ENCODE data around the gene IRAK2.

The IRAK2 gene

DNA sequence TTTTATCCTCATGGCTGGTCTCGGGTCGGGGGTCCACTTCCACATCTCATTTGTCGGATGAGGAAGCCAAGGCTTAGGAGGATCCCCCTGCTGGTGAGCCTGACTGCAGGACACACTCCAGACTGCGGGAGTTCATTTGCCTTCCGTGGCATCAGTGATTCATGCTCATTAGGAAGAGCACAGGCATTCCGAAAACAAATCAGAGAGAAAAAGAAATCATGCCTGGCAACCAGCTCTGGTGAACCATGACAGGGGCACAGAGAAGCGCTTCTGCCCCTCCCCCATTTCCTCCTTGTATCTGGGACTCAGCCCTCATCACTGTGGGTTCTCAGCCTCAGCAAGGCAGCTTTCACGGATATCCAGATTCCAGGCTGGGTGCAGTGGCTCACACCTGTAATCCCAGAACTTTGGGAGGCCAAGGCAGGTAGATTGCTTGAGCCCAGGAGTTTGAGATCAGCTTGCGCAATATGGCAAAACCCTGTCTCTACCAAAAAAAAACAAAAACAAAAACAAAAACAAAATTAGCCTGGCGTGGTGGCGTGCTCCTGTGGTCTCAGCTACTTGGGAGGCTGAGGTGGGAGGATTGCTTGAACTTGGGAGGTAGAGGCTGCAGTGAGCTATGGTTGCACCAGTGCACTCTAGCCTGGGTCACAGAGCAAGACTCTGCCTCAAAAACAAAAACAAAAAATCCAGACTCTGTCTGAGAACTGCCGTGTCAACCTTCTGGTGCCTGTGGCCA lies 28.4 kb downstream of the IRAK2 start:
- no peak overlapping the region for H3K9ac ChIP-seq (ENCODE audit: low read length)
- H3K4me1 ChIP-seq (ENCODE audit: control insufficient read depth, insufficient read depth, low read length) = peaks cover 6% of the 10 kb centered on the region; the same call in 1 of the 2 replicates
- H3K9me3 ChIP-seq (ENCODE audit: control insufficient read depth, insufficient read depth, low read depth, low read length) = no peaks in the 10 kb centered on the region
- H3K36me3 ChIP-seq (ENCODE audit: control insufficient read depth, insufficient read depth, low read length) = no peaks in the 10 kb centered on the region
- H3K4me3 ChIP-seq (ENCODE audit: low read depth, low read length) = no peak overlapping the region
- H3K27ac ChIP-seq (ENCODE audit: low read depth, low read length) = no peak overlapping the region
- H3K27me3 ChIP-seq (ENCODE audit: control insufficient read depth, insufficient read depth, low read length) = no peaks in the 10 kb centered on the region

DNA sequence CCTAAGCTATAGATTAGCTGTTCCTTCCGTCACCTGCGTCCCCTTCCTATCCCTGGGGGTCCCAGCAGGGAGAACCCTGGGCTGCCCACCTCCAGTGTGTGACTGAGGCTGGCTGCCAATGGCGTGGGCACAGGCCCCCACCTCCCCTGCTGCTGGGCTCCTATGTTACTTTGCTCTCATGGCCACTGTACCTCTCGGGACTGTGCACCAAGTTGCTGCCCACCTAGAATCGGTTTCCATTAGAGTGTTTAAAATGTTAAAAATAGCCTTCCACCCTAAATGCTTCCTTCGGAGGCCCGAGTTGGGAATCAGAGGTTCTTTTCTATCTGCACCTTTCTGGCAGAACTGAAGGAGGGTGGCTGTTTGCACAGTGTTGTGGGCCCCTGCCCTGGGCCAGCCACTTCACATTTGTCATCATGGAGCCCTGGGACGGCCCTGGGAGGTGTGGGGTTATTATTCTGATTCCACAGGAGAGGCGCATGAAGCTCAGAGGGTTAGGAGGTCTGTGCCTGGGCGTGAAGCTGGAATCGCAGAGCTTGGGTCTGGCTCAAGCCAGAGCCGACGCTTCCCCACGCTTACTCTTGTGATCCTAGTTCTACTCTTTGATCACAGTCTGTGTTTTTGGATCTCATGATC lies 29.1 kb downstream of the IRAK2 start:
- Histone ChIP-seq H3K27ac (ENCODE audit: low read depth, low read length) (peak overlapping the region; percentile 28; the same call in 1 of the 2 replicates), H3K4me1 (ENCODE audit: control insufficient read depth, insufficient read depth, low read length) (peaks cover 6% of the 10 kb centered on the region; the same call in 1 of the 2 replicates), H3K4me3 (ENCODE audit: low read depth, low read length) (no peak overlapping the region), H3K9ac (ENCODE audit: low read length) (no peak overlapping the region), H3K36me3 (ENCODE audit: control insufficient read depth, insufficient read depth, low read length) (no peaks in the 10 kb centered on the region), H3K9me3 (ENCODE audit: control insufficient read depth, insufficient read depth, low read depth, low read length) (no peaks in the 10 kb centered on the region), H3K27me3 (ENCODE audit: control insufficient read depth, insufficient read depth, low read length) (no peaks in the 10 kb centered on the region)

DNA sequence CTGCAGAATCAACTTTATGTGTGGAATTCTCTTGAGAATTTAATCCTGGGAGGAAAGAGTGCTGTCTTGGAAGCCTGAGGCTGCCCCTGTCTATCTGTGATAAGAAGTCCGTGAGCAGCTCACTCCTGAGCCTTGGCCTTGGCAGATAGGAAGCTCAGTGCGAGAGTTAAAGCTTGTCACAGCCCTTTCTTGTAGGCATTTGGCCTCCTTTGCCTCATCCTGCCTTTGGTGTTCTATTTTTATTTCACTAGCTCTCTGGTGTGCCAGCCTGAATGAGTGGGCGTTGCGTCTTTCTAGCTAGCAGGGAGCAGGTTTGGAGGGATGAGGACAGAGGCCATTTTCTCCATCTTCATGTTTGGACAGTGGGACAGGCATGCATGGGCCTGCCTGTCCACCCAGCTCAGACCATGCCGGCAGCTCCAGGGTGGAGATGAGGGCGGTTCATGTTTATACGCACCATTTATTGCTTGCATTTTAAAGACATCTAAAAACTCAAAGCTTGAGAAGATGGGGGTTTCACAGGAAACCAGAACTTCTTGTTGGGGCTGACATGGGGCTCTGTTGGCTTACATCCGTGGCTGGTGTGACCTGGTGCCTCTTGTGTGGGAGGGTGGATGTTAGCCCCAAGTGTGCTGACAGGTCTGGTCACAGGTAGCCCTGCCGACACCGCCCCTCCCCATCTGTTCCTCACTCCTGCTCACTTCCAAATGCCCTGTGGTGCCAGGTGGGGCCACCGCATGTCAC lies 29.8 kb downstream of the IRAK2 start:
- Histone ChIP-seq H3K9ac (ENCODE audit: low read length) (no peak overlapping the region), H3K4me1 (ENCODE audit: control insufficient read depth, insufficient read depth, low read length) (peaks cover 12% of the 10 kb centered on the region; the same call in 1 of the 2 replicates), H3K9me3 (ENCODE audit: control insufficient read depth, insufficient read depth, low read depth, low read length) (no peaks in the 10 kb centered on the region)

DNA sequence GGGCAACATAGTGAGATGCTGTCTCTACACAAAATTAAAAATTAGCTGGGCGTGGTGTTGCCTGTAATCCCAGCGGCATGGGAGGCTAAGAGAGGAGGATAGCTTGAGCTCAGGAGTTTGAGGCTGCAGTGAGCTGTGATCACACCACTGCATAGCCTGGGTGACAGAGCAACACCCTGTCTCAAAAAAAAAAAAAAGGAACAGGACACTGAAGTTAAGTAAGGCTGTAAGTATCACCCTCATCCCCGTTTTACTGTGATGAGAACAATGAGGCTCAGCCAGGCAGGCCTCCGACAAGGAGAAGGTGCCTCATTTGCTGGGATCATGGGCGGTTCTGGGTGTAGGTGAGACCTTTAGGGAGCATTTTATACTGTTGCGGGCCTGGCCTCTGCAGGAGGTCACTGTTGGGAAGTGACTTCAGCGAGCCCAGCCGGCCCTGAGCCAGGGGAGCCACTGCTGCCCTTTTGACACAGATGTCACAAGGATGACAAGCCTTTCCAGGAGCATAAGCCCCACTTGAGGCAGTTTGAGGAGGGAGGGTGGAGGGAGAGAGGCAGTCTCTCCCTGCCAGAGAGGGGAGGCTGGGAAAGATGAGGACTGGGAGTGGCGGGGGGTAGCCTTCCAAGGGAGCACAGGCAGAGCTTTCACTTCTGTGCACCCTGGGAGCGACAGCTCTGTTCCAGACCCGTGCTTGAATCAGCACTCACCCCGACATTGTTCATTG lies 30.8 kb downstream of the IRAK2 start:
- no peaks in the 10 kb centered on the region for H3K27me3 ChIP-seq (ENCODE audit: control insufficient read depth, insufficient read depth, low read length)
- peaks cover 12% of the 10 kb centered on the region; the same call in 1 of the 2 replicates for H3K4me1 ChIP-seq (ENCODE audit: control insufficient read depth, insufficient read depth, low read length)
- H3K36me3 ChIP-seq (ENCODE audit: control insufficient read depth, insufficient read depth, low read length) = no peaks in the 10 kb centered on the region
- no peak overlapping the region for H3K4me3 ChIP-seq (ENCODE audit: low read depth, low read length)
- H3K27ac ChIP-seq (ENCODE audit: low read depth, low read length) = no peak overlapping the region
- H3K9ac ChIP-seq (ENCODE audit: low read length) = no peak overlapping the region
- H3K9me3 ChIP-seq (ENCODE audit: control insufficient read depth, insufficient read depth, low read depth, low read length) = no peaks in the 10 kb centered on the region

More for the DNA sequence above, 29.8 kb downstream of the IRAK2 start:
- Histone ChIP-seq H3K27me3 (ENCODE audit: control insufficient read depth, insufficient read depth, low read length) (no peaks in the 10 kb centered on the region), H3K27ac (ENCODE audit: low read depth, low read length) (peak overlapping the region; percentile 28; the same call in 1 of the 2 replicates), H3K4me3 (ENCODE audit: low read depth, low read length) (no peak overlapping the region), H3K36me3 (ENCODE audit: control insufficient read depth, insufficient read depth, low read length) (no peaks in the 10 kb centered on the region)

DNA sequence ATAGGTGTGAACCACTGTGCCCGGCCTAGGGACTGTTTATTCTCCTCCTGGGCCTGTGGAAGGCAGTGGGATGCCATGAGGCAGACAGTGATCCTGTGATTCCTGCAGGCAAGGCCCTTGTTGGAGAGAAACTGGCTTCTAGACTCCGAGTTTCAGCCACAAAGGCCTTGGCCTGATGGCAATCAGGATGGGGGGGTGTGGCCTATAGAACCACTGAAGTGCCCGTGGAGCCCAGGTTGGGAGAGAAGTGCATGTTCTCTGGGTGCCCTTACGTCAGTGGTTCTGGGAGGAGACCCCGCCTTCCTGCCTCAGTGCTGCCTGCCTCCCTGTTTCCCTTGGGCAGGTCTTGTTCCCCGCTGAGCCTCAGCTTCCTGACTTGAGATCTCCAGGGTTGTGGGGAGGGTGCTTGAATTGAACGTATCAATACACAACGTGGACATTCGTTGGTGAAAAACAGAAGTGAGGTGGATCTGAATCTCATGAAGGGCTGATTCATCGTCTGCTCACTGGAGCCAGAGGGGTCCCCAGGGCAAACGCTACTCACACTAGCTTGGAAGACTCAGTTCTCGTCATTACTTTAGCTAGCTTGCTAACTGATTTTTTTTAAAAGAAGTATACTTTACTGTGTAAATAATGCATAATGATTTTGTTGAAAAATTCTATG lies 31.8 kb downstream of the IRAK2 start:
- Histone ChIP-seq H3K27ac (ENCODE audit: low read depth, low read length) (no peak overlapping the region), H3K9me3 (ENCODE audit: control insufficient read depth, insufficient read depth, low read depth, low read length) (no peaks in the 10 kb centered on the region), H3K9ac (ENCODE audit: low read length) (no peak overlapping the region), H3K4me1 (ENCODE audit: control insufficient read depth, insufficient read depth, low read length) (peaks cover 12% of the 10 kb centered on the region; the same call in 1 of the 2 replicates), H3K27me3 (ENCODE audit: control insufficient read depth, insufficient read depth, low read length) (no peaks in the 10 kb centered on the region), H3K4me3 (ENCODE audit: low read depth, low read length) (no peak overlapping the region), H3K36me3 (ENCODE audit: control insufficient read depth, insufficient read depth, low read length) (no peaks in the 10 kb centered on the region)

DNA sequence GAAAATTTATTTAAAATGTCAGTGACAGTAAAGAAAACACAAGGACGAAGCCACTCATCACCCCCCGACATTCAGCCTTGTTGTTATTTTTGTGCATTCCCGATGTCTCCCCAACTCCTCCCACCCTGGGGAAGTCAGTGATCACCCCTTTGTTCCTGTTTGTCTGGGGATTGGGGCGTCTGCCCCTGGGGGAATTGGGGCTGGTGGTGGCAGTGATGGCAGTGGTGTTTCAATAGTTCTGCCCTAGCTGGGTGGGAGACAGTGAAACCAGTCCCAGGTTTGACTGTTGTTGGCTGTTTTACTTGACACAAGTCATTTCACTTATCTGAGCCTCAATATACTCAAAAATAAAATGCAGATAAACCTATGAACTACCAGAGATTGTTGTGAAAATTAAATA lies 33.5 kb downstream of the IRAK2 start:
- no peaks in the 10 kb centered on the region for H3K9me3 ChIP-seq (ENCODE audit: control insufficient read depth, insufficient read depth, low read depth, low read length)
- no peak overlapping the region for H3K27ac ChIP-seq (ENCODE audit: low read depth, low read length)
- H3K4me3 ChIP-seq (ENCODE audit: low read depth, low read length) = no peak overlapping the region
- no peak overlapping the region for H3K9ac ChIP-seq (ENCODE audit: low read length)
- peaks cover 6% of the 10 kb centered on the region; the same call in 1 of the 2 replicates for H3K4me1 ChIP-seq (ENCODE audit: control insufficient read depth, insufficient read depth, low read length)
- H3K36me3 ChIP-seq (ENCODE audit: control insufficient read depth, insufficient read depth, low read length) = no peaks in the 10 kb centered on the region
- no peaks in the 10 kb centered on the region for H3K27me3 ChIP-seq (ENCODE audit: control insufficient read depth, insufficient read depth, low read length)

DNA sequence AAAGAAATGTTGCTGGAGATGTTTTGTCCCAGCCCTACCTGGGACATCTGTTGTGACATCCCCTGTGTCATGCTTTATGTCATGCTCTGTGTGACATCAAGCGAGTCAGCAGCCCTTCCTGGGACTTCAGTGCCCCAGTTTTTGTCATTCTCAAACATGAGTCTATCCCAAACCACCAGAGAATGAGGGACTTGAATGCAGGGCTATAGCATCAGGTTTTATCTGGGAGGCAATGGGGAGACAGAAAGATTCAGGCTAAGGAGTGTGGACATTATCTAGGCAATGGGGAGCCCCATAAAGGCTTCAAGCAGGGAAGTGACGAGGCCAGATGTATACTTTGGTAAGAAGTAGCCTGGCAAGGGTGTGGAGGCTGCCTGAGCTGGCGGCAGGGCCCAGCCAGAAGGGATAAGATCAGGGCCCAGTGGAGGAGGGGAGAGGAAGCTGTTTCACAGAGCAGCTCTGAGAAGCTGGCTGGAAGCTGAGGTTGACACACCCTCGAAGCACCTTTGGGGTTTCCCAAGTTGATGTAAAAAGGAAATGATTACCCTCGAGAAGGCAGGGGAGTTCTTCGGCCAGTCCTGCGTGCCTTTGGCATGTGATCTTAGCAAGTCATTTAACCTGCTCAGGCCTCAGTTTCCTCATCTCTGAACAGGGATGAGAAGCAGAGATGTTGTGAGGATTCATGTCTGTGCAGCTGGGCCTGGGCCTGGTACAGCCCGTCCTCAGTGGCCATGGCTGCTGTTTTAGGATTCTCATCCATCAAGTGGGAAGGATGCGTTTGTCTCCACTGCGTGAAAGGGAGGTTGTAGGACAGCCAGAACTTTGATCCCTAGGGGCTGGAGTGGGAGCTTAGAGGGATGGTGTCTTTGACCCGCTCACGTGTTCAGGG lies 34.3 kb downstream of the IRAK2 start:
- Histone ChIP-seq H3K27ac (ENCODE audit: low read depth, low read length) (no peak overlapping the region), H3K9ac (ENCODE audit: low read length) (no peak overlapping the region)

DNA sequence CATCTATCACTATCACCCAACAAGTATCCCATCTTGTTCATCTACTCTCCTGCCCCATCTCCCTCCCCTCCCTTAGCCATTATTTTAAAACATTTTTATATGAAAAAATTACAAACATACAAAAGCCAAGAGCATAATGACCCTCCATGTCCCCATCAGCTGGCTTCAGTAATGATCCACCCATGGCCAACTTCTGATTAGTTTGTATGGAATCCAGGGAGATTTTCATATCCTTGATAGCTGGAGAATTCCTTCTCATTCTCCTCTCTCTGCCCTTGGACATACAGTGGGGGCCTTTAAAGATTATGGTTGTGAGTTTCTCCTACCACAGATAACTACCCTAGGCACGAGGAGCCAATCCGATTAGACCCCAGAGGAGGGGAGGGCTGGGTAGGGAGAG lies 40.2 kb downstream of the IRAK2 start:
- Histone ChIP-seq H3K36me3 (ENCODE audit: control insufficient read depth, insufficient read depth, low read length) (no peaks in the 10 kb centered on the region), H3K9me3 (ENCODE audit: control insufficient read depth, insufficient read depth, low read depth, low read length) (no peaks in the 10 kb centered on the region), H3K9ac (ENCODE audit: low read length) (no peak overlapping the region), H3K4me3 (ENCODE audit: low read depth, low read length) (no peak overlapping the region), H3K4me1 (ENCODE audit: control insufficient read depth, insufficient read depth, low read length) (no peaks in the 10 kb centered on the region), H3K27me3 (ENCODE audit: control insufficient read depth, insufficient read depth, low read length) (no peaks in the 10 kb centered on the region), H3K27ac (ENCODE audit: low read depth, low read length) (no peak overlapping the region)

More for the DNA sequence above, 34.3 kb downstream of the IRAK2 start:
- no peaks in the 10 kb centered on the region for H3K27me3 ChIP-seq (ENCODE audit: control insufficient read depth, insufficient read depth, low read length)
- peaks cover 6% of the 10 kb centered on the region; the same call in 1 of the 2 replicates for H3K4me1 ChIP-seq (ENCODE audit: control insufficient read depth, insufficient read depth, low read length)
- H3K4me3 ChIP-seq (ENCODE audit: low read depth, low read length) = no peak overlapping the region
- no peaks in the 10 kb centered on the region for H3K36me3 ChIP-seq (ENCODE audit: control insufficient read depth, insufficient read depth, low read length)
- no peaks in the 10 kb centered on the region for H3K9me3 ChIP-seq (ENCODE audit: control insufficient read depth, insufficient read depth, low read depth, low read length)

DNA sequence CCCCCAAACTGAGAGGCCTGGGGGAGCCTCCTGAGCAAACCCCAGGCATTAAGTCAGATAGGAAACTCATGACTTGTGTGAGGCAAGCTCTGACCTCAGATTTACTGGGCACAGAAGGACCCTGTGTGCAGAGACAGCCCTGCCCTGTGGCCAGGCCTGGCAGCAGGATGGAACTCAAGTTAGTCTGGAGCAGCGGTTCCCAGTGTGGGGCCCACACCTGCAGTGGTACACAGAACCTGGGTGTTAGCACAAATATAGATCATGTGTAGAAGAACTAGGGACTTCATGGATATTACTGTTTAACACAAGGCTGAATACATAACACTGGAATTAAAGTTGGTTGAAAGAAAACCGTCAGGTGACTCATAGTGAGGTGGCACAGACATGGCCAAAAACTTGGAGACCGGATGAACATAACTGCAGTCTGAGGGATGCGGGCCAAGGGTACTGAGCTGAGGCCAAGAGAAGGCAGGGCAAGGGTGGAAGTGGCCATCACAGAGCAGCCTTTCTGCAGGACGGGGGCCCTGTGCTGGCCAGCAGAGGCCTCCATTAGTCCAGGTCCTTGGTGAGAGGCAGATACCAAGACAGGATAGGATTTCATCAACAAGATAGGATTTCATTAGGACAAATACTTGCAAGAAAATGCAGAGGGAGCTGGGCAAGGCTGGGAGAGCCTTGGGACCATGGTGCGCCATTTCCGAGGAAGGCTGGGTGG lies 40.9 kb downstream of the IRAK2 start:
- H3K27me3 ChIP-seq (ENCODE audit: control insufficient read depth, insufficient read depth, low read length) = no peaks in the 10 kb centered on the region
- H3K4me3 ChIP-seq (ENCODE audit: low read depth, low read length) = no peak overlapping the region
- no peaks in the 10 kb centered on the region for H3K9me3 ChIP-seq (ENCODE audit: control insufficient read depth, insufficient read depth, low read depth, low read length)
- H3K36me3 ChIP-seq (ENCODE audit: control insufficient read depth, insufficient read depth, low read length) = no peaks in the 10 kb centered on the region
- H3K9ac ChIP-seq (ENCODE audit: low read length) = no peak overlapping the region
- no peak overlapping the region for H3K27ac ChIP-seq (ENCODE audit: low read depth, low read length)
- no peaks in the 10 kb centered on the region for H3K4me1 ChIP-seq (ENCODE audit: control insufficient read depth, insufficient read depth, low read length)

All from HUES6 (cell line).